HepG2 (cell line): ENCODE measurements around the gene INTS14. TPM values are rescaled to one million over a fixed set of nuclear protein-coding genes. Genes with fewer than 3 reads are reported as not detected.
A peak's percentile ranks its signal among the peaks of the same experiment; 100 is the strongest.

Experiments
- GRHL1 ChIP-seq: sonication (generic); formaldehyde crosslinking; conservative IDR thresholded peaks from 2 replicates; pipeline ENCODE4 v1.8.0; 2022; ENCODE audit warnings: missing genetic modification reagents
- HNF4G ChIP-seq, 2 experiments: sonication (generic) in 1 of 2; formaldehyde crosslinking in 1 of 2; IDR thresholded peaks; 2 replicates each; pipeline versions ENCODE4 v1.4.0 to v1.6.1; 2011 to 2020; ENCODE audit warnings: borderline replicate concordance in 2 of 2, low read depth in 2 of 2, mild to moderate bottlenecking in 2 of 2, low read length in 1 of 2, missing genetic modification reagents in 1 of 2, moderate library complexity in 1 of 2
- HNRNPK ChIP-seq: fragments of 200-400 bp; formaldehyde crosslinking; IDR thresholded peaks from 2 replicates; pipeline ENCODE4 v1.6.1; 2018; ENCODE audit warnings: low read length, low read depth, moderate library complexity, mild to moderate bottlenecking; ENCODE audit not compliant: poor library complexity, severe bottlenecking
- NCOA2 ChIP-seq: sonication (generic); formaldehyde crosslinking; IDR thresholded peaks from 2 replicates; pipeline ENCODE4 v1.8.0; 2022; ENCODE audit warnings: inconsistent platforms
- NCOA5 ChIP-seq: sonication (generic); formaldehyde crosslinking; IDR thresholded peaks from 2 replicates; pipeline ENCODE4 v1.4.0; 2020; ENCODE audit warnings: missing genetic modification reagents
- NR2F6 ChIP-seq, 2 experiments: IDR thresholded peaks; 2 replicates each; pipeline ENCODE4 v1.6.1; 2016; ENCODE audit warnings: antibody characterized with exemption in 1 of 2, mild to moderate bottlenecking in 1 of 2
- PAWR ChIP-seq: sonication (generic); formaldehyde crosslinking; IDR thresholded peaks from 2 replicates; pipeline ENCODE4 v1.4.0; 2020; ENCODE audit warnings: missing genetic modification reagents, mild to moderate bottlenecking, borderline replicate concordance
- RAD21 ChIP-seq: fragments of 450-650 bp; formaldehyde crosslinking; IDR thresholded peaks from 2 replicates; pipeline ENCODE4 v1.5.0; 2020; ENCODE audit warnings: mild to moderate bottlenecking
- SNAI1 ChIP-seq: sonication (generic); formaldehyde crosslinking; IDR thresholded peaks from 2 replicates; pipeline ENCODE4 v1.5.0; 2020; ENCODE audit warnings: mild to moderate bottlenecking, missing genetic modification reagents, borderline replicate concordance
- THYN1 ChIP-seq: sonication (generic); formaldehyde crosslinking; IDR thresholded peaks from 2 replicates; pipeline ENCODE4 v1.8.1; 2023; ENCODE audit warnings: low read depth, mild to moderate bottlenecking, moderate library complexity, missing genetic modification reagents, borderline replicate concordance
- ZNF124 ChIP-seq: sonication (generic); formaldehyde crosslinking; IDR thresholded peaks from 2 replicates; pipeline ENCODE4 v1.4.0; 2020; ENCODE audit warnings: missing genetic modification reagents
- ZNF33A ChIP-seq: sonication (generic); formaldehyde crosslinking; IDR thresholded peaks from 2 replicates; pipeline ENCODE4 v1.5.1; 2020; ENCODE audit warnings: missing genetic modification reagents, mild to moderate bottlenecking, moderate library complexity, borderline replicate concordance
- ZNF512B ChIP-seq: sonication (generic); formaldehyde crosslinking; IDR thresholded peaks from 2 replicates; pipeline ENCODE4 v1.5.1; 2020; ENCODE audit warnings: missing genetic modification reagents, mild to moderate bottlenecking, borderline replicate concordance
- ZNF841 ChIP-seq: sonication (generic); formaldehyde crosslinking; IDR thresholded peaks from 2 replicates; pipeline ENCODE4 v1.8.1; 2023; ENCODE audit warnings: missing genetic modification reagents, borderline replicate concordance
- polyA plus RNA-seq, 8 experiments: library from polyadenylated mRNA; depleted of rRNA in 3 of 8; stranded (reverse) in 7 of 8; unstranded in 1 of 8; fragments of >200 nt; fragmentation: Illumina TruSeq in 4 of 8; extraction: Trizol in 4 of 8; gene quantifications; 2 replicates each; pipeline versions ENCODE4 v1.2.1 to v1.2.3, GENCODE V29; 2011 to 2016; ENCODE audit warnings: low read depth in 4 of 8, missing spikeins in 1 of 8, mixed read lengths in 1 of 8; ENCODE audit not compliant: insufficient read depth in 1 of 8
- total RNA-seq, 5 experiments: library from RNA; depleted of rRNA; stranded (reverse); fragments of >200 nt; fragmentation: Illumina TruSeq; extraction: Trizol; gene quantifications; 2 replicates each; pipeline ENCODE4 v1.2.3, GENCODE V29; 2016; ENCODE audit warnings: low read depth in 1 of 5
- TF ChIP-seq, protein P1 (sequence below): IDR thresholded peaks from 2 replicates; pipeline ENCODE4 v1.6.1; 2018; ENCODE audit warnings: missing genetic modification reagents

The INTS14 gene
- total and polyA plus RNA-seq, 2 of the 13 experiments (the other 11 are each of a cell fraction or from before 2014, with no cell fraction given), result 41.4 to 52.0 TPM

DNA sequence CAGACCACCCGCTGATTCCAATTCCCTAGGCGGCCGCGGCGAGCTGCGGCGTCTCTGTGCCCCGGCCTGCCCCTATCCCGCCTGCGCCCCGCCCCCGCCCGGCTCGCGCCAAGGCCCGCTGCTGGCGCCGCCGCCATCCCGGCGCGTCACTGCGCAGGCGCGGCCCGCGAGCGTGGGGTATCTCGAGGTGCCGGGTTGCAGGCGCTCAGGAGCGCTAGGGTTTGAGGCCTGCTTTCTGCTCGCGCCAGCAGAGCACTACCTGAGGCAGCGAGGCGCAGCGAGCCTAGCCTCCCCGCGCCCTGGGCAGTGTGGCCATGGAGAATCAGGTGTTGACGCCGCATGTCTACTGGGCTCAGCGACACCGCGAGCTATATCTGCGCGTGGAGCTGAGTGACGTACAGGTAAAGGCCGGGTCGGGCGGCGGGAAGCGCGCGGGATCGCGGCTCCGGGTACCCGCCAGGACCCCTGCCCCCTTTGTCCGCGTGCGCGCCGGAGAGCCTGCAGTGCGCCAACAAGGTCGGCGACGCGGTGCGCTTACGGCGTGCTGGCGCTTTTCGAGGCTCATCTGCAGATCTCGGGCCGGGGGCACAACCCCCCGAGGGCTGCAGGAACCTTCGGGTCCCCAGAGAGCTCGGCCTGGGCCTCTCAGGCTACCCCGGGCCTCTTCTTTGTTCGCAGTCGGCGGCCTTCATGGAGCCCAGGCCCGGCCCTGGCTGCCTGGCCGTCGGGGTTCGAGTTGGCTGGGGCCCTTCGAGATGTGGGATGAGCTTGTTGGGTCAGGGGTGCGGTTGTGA is 80.4 kb downstream of the INTS14 start, which contains the start of gene HACD3 (continued):
- TF ChIP-seq ZNF512B (CRISPR knock-in tag) (no peak), GRHL1 (CRISPR knock-in tag) (no peak), NCOA5 (peak; percentile 55; the same call in 1 of the 2 replicates), HNRNPK (peak; percentile 12), ZNF841 (0 out of 2 replicates have a peak, but pooled peaks have one; percentile 61), NR2F6 (IDR thresholded peaks at IDR 0.05) (no peak), NR2F6 (CRISPR knock-in tag; IDR thresholded peaks at IDR 0.05) (0 out of 2 replicates have a peak, but pooled peaks have one; percentile 14), ZNF124 (CRISPR knock-in tag) (0 out of 2 replicates have a peak, but pooled peaks have one; percentile 37), NCOA2 (no peak), SNAI1 (CRISPR knock-in tag) (peak; percentile 98), HNF4G (IDR thresholded peaks at IDR 0.05; ENCODE audit: borderline replicate concordance, low read depth, low read length) (no peak), HNF4G (CRISPR knock-in tag; IDR thresholded peaks at IDR 0.05; ENCODE audit: borderline replicate concordance, low read depth) (no peak), ZNF33A (CRISPR knock-in tag) (no peak), RAD21 (CRISPR knock-in tag) (peak; percentile 18; the same call in 1 of the 2 replicates), THYN1 (no peak), PAWR (CRISPR knock-in tag) (no peak)
- TF ChIP-seq, protein P1, sequence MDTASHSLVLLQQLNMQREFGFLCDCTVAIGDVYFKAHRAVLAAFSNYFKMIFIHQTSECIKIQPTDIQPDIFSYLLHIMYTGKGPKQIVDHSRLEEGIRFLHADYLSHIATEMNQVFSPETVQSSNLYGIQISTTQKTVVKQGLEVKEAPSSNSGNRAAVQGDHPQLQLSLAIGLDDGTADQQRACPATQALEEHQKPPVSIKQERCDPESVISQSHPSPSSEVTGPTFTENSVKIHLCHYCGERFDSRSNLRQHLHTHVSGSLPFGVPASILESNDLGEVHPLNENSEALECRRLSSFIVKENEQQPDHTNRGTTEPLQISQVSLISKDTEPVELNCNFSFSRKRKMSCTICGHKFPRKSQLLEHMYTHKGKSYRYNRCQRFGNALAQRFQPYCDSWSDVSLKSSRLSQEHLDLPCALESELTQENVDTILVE, result no peak
